ENCODE measurements around the gene HCST.

Gene HCST

DNA sequence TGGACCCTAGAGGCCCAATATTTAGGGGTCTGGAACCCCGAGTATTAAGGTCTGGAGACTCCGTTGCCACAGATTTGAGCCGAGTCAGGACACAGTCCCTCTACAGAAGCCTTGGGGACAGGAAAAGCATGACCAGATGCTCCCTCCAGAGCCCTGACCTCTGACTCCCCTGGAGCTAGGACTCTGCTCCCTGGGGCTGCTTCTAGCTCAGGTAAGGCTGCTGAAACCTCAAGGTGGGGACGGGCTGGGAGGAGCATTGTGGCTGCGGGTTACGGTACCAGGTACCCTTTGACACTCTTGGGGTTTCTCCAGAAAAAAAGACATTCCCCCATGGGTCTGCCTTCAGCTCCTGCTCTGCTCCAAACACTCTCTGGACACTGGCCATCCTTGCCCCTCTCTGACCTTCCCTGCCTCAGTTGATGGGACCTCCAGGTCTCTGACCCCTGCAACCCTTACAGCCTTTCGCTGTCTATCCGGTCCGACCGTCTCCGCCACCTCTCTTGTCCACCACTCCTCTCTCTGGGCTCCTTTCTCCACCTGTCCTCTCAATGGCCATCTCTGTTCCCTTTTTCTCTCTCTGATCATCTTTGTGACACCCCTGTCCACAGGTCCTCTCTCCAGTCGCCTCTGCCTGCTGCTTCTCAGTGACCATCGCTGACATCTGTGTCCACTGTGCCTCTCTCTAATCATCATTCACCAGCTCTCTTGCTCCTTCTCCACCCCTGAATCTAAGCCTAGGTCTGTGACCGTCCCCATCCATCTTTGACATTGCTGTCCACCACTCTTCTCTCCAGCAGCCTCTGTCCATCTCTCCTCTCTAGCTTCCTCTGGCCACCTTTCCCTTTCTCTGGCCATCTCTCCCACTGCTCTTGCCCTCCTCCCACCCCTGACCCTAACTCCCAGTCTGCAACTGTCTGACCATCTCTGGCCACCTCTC is 35.3 kb downstream of the HCST start:
- DNase-seq (ENCODE audit: low read depth in 2 of 2) = no peak

DNA sequence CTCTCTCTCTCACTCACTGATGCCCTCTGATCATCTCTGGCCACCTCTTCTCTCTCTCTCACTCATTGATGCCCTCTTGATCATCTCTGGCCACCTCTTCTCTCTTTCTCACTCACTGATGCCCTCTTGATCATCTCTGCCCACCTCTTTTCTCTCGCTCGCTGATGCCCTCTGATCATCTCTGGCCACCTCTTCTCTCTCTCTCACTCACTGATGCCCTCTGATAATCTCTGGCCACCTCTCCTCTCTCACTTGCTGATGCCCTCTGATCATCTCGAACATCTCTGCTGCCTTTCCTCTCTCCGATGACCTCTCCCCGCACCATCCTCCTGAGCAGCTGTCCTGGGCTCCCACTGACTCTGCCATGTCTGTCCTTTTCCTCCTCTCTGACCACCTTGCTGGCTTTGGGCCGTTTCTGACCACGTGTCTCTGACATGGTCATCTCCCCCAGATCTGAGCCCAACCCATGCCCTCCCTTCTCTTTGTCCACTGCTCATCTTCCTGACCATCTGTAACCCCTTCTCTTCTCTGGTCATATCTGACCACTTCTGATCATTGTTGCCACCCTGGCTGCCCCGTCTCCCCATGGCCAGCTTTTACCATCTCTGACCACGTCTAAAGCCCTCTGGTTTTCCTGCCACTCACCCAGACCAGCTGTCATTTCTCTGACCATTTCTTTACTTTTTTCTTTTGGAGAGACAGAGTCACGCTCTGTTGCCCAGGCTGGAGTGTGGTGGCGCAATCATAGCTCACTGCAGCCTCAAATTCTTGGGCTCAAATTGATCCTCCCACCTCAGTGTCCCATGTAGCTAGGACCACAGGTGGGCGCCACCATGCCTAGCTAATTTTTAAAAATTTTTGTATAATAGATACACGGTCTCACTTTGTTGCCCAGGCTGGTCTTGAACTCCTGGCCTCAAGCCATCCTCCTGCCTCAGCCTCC is 36.2 kb downstream of the HCST start:
- DNase-seq (ENCODE audit: low read depth in 2 of 2) = no peak

DNA sequence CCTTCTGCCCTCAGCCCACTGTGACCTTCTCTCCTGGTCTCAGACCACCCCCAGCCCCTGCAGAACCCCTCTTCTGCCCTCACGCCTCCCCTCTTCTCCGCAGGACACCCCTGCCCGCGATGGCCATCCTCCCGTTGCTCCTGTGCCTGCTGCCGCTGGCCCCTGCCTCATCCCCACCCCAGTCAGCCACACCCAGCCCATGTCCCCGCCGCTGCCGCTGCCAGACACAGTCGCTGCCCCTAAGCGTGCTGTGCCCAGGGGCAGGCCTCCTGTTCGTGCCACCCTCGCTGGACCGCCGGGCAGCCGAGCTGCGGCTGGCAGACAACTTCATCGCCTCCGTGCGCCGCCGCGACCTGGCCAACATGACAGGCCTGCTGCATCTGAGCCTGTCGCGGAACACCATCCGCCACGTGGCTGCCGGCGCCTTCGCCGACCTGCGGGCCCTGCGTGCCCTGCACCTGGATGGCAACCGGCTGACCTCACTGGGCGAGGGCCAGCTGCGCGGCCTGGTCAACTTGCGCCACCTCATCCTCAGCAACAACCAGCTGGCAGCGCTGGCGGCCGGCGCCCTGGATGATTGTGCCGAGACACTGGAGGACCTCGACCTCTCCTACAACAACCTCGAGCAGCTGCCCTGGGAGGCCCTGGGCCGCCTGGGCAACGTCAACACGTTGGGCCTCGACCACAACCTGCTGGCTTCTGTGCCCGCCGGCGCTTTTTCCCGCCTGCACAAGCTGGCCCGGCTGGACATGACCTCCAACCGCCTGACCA is 37.2 kb downstream of the HCST start:
- DNase-seq (ENCODE audit: low read depth in 2 of 2) = no peak

DNA sequence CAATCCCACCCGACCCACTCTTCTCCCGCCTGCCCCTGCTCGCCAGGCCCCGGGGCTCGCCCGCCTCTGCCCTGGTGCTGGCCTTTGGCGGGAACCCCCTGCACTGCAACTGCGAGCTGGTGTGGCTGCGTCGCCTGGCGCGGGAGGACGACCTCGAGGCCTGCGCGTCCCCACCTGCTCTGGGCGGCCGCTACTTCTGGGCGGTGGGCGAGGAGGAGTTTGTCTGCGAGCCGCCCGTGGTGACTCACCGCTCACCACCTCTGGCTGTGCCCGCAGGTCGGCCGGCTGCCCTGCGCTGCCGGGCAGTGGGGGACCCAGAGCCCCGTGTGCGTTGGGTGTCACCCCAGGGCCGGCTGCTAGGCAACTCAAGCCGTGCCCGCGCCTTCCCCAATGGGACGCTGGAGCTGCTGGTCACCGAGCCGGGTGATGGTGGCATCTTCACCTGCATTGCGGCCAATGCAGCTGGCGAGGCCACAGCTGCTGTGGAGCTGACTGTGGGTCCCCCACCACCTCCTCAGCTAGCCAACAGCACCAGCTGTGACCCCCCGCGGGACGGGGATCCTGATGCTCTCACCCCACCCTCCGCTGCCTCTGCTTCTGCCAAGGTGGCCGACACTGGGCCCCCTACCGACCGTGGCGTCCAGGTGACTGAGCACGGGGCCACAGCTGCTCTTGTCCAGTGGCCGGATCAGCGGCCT is 37.9 kb downstream of the HCST start:
- DNase-seq (ENCODE audit: low read depth in 2 of 2) = no peak

DNA sequence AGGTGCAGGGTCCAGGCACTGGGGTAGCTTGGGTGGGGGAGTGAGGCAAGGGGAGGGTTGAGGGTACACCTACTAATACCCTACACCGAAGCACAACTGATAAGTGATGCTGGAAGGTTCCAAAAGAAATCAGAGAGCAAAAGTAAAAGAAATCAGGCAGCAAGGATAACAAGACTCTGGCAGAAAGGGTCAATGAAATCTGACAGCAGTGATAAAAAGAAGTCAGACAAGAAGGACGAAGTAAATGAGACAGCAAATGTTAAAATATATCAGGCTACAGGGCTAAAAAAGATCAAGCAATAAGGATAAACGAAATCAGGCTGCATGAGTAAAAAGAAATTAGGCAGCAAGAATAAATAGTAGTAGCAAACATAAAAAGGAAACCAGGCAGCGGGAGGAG is 38.5 kb downstream of the HCST start:
- DNase-seq (ENCODE audit: low read depth in 2 of 2) = no peak

DNA sequence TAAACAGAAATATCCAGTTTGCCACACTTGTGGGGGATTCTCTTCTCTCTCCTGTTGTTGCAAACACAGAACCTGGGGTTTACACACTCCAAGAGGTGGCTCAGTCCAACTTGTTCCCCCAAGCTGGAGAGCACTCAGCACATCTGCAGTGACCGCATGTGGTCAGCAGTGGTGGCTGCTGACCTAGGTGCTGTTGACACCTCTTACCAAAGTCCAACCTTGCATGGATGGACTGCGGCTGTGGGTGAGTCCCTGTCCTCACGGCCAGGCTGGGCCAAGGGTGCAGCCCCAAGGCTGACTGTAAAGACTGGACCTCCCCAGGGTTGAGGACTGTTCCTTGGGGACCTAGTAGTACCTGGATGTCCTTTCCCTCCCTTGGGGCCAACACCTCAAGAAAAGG is 39.9 kb downstream of the HCST start:
- DNase-seq (ENCODE audit: low read depth in 2 of 2) = no peak

DNA sequence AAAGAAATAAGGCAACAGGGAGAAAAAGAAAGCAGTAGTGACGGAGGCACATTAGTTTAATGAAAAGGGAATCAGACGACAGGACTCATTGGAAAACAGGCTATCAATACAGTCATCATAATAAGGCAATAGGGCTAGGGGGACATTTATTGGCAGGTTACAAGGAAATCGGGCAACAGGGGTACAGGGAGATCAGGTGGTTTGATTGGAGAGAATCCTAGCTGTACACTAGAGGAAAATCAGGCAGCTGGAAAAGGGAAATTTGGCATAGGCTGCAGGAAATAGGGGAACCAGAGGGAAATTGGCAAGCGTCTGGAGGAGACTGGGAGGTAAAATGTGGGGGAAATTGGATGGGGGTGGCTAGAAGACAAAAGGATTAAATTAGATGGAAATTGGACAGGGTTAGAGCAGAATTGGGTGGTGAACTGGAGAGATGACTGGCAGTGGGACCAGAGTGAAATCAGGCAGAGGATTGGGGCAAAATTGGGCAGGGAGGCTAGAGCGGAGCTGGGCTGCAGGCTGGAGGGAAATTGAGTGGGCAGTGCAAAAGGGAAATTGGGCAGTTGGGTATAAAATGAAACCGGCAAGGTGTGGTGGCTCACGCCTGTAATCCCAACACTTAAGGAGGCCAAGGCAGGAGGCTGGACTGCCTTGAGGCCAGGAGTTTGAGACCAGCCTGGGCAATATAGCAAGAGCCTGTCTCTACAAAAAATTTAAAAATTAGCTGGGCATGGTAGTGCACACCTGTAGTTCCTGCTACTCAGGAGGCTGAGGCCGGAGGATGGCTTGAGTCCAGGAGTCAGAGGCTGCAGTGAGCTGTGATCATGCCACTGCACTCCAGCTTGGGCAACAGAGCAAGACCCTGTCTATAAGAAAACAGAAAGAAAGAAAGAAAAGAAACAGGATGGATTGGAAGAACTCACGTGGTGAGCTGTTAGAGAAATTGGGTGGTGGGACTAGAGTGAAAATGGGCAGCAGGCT is 41.3 kb downstream of the HCST start:
- DNase-seq (ENCODE audit: low read depth in 2 of 2) = no peak

DNA sequence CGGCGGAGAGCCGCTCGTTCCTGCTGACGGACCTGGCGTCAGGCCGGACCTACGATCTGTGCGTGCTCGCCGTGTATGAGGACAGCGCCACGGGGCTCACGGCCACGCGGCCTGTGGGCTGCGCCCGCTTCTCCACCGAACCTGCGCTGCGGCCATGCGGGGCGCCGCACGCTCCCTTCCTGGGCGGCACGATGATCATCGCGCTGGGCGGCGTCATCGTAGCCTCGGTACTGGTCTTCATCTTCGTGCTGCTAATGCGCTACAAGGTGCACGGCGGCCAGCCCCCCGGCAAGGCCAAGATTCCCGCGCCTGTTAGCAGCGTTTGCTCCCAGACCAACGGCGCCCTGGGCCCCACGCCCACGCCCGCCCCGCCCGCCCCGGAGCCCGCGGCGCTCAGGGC is 42.2 kb downstream of the HCST start:
- DNase-seq (ENCODE audit: low read depth in 2 of 2) = no peak

DNA sequence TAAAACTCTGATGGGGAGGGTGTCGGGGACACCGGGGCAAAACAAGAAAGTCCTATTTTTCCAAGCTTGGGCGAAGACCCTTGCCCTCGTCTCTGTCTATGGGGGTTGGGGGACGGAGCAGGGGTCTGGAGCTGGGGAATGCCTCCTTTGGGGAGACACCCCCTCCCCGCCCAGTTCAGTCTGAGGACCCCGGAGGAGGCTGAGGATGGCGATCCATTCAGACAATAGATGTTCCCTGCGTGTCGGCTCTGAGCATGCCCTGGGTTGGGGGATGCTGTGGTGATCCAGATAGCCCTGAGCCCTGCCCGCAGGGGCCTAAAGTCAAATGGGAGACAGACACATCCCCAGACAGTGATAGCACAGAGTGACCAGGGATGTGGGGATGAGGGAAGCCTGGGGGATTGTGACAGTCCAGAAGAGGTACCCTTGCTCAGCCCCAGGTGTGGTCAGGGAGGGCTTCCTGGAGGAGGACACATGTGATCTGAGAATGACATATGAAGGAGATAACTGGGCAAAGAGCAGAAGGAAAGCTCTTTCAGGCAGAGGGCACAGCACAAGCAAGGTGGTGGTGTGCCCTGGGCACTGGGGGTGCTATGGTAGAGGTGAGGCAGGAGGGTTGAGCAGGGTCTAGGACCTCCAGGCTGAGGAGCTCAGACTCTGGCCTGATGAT is 42.9 kb downstream of the HCST start:
- DNase-seq (ENCODE audit: low read depth in 2 of 2) = no peak

DNA sequence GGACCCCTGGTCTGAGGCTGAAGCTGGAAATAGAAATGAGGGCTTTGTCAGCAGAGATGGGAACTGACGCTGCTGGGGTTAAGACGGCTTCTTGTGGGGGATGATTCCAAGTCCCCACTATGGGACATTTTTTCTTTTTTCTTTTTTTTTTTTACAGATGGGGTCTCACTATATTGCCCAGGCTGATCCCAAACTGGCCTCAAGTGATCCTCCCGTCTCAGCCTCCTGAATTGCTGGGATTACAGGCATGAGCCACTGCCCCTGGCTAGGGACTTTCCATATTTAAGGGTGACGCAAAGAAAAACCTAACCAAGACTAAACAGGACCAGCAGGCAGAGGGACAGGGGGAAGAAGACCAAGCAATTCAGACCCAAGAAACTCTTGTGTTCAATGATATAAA is 43.9 kb downstream of the HCST start:
- no peak for DNase-seq (ENCODE audit: low read depth in 2 of 2)

DNA sequence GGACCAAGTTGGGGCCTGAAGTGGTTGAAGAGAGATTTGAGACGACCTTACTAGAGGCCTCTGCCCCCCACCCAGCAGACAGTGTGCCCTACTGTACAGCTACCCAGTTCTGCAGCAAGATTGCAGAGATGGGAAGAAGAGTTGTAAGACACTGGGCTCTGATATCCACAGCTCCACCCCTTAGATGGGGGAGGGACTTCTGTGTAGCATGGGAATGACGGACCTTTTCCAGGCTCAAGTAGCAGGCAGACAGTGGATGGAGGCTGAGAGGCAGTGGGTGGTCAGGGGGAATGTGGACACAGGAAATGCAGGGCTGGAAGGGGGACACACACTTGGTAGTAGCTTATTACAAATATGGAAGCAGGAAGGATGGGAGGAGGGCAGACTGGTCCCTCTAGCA is 46.8 kb downstream of the HCST start:
- DNase-seq (ENCODE audit: low read depth in 2 of 2) = no peak

All from stimulated activated CD8-positive, alpha-beta memory T cell treated with anti-CD3 and anti-CD28 coated beads, Interleukin-2, amount 100 ng/mL, for 1 hour (primary cell).